ENCODE data around the gene SYT2.
A peak's percentile ranks its signal among the peaks of the same experiment; 100 is the strongest.
"Not testable (repeated sequence)": the region's sequence is repeated elsewhere in the genome, so short reads cannot be mapped to it uniquely, and the experiment has no call there.

The SYT2 gene

GRCh38 chr1:202621446-202621845 is 88.8 kb downstream of the SYT2 start:
- no peak for DNase-seq

GRCh38 chr1:202620036-202620435 is 90.2 kb downstream of the SYT2 start:
- DNase-seq: not testable (repeated sequence)

GRCh38 chr1:202619505-202619904 is 90.7 kb downstream of the SYT2 start:
- DNase-seq: no peak

GRCh38 chr1:202619012-202619411 is 91.2 kb downstream of the SYT2 start:
- DNase-seq: not testable (repeated sequence)

- DNase-seq: no peak
These were observed 93.8 kb downstream of the SYT2 start for GRCh38 chr1:202616355-202616915.

- no peak for DNase-seq
These were observed 94.5 kb downstream of the SYT2 start for GRCh38 chr1:202615501-202616354.

GRCh38 chr1:202615208-202615500 is 95.1 kb downstream of the SYT2 start:
- not testable (repeated sequence) for DNase-seq

GRCh38 chr1:202614363-202615207 is 95.7 kb downstream of the SYT2 start:
- not testable (repeated sequence) for DNase-seq

GRCh38 chr1:202613571-202613970 is 96.7 kb downstream of the SYT2 start:
- DNase-seq: no peak

- DNase-seq: not testable (repeated sequence)
These were observed 98.2 kb downstream of the SYT2 start for GRCh38 chr1:202612036-202612435.

GRCh38 chr1:202605515-202605914 is 104.7 kb downstream of the SYT2 start:
- no peak for DNase-seq

GRCh38 chr1:202603435-202603834 is 106.8 kb downstream of the SYT2 start:
- no peak for DNase-seq

- no peak for DNase-seq
These were observed 109.7 kb downstream of the SYT2 start for GRCh38 chr1:202600432-202601041.

GRCh38 chr1:202599669-202600431 is 110.4 kb downstream of the SYT2 start:
- peak; percentile 18 for DNase-seq

GRCh38 chr1:202597090-202597761 is 113.0 kb downstream of the SYT2 start:
- DNase-seq: no peak

- no peak for DNase-seq
These were observed 113.6 kb downstream of the SYT2 start for GRCh38 chr1:202596638-202597037.

- no peak for DNase-seq
These were observed 116.4 kb downstream of the SYT2 start for GRCh38 chr1:202593845-202594244.

GRCh38 chr1:202592146-202592545 is 118.1 kb downstream of the SYT2 start:
- no peak for DNase-seq

- DNase-seq: no peak
These were observed 118.7 kb downstream of the SYT2 start for GRCh38 chr1:202591515-202591914.

GRCh38 chr1:202590975-202591411 is 119.3 kb downstream of the SYT2 start:
- no peak for DNase-seq

- DNase-seq: no peak
These were observed 120.1 kb downstream of the SYT2 start for GRCh38 chr1:202590126-202590525.

Data from activated naive CD4-positive, alpha-beta T cell treated with Interleukin-2 at 50 U/mL for 16 hours (primary cell).